GM18508 (cell line): ENCODE results near the gene RALGPS1.

Source experiments
- ATAC-seq: cut with Tn5 transposase; IDR thresholded peaks from one replicate; pipeline ENCODE4 v1.9.1; 2021; ENCODE audit warnings: moderate number of reproducible peaks; ENCODE audit not compliant: insufficient read depth, unreplicated experiment

Gene RALGPS1

DNA sequence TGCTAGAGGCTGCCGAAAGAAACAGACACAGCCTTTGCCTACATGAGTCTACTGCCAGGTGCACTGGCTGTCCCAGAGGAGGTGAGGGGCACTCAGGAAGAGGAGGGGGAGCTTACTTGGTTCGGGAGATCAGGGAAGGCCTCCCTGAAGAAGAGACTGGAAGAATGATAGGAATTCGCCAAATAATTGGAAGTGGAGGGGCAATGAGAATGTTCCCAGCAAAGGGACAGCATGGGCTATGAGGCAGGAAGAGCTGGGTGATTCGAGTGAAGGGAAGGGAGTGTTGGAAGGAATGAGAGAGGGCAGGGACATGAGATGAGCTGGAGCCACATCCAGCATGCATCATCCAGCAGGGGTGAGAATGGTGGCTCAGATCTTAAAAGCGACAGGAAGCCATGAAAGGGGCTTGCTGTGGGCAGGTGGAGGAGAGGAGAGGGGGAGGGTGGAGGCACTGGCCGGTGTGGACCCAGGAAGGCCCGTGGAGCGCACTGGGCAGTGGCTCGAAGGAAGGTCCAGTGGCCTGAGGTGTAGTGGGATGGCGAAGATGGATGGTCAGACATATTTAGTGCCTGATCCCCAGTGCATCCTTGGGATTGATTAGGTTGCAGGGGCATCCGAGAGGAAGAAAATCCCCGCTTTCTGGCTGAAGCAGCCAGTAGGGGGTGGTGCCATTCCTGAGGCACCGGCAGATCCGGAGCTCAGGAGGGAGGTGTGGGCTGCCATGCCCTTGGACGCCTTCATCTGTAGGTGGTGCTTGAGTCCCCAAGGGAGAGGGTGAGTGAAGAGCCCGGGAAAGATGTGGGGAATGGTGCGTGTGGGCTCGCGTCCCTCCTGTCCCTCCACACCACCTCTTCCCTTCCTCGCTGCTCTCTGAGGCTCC lies 296.5 kb downstream of the RALGPS1 start:
- no peak for ATAC-seq

- no peak for ATAC-seq
Measured at GRCh38 chr9:127211983-127212382, 297.4 kb downstream of the RALGPS1 start.

DNA sequence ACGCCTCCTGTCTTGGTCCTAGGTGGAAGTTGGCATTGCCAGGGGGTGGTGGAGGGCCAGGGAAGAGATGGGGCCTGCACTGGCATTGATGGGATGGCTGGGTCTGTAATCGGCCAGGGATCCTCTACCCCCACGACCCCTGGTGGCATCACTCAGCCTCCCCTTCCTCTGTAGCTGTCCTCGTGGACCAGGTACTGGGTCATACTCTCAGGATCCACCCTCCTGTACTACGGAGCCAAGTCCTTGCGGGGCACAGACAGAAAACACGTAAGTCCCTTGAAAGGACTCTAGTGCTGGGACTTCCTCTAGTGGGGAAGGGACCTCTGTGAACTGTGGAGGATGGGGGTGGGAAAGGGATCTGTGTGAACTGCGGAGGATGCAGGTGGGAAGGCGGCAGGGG lies 297.9 kb downstream of the RALGPS1 start:
- no peak for ATAC-seq

GRCh38 chr9:127213859-127214258 lies 299.3 kb downstream of the RALGPS1 start:
- ATAC-seq, result no peak

DNA sequence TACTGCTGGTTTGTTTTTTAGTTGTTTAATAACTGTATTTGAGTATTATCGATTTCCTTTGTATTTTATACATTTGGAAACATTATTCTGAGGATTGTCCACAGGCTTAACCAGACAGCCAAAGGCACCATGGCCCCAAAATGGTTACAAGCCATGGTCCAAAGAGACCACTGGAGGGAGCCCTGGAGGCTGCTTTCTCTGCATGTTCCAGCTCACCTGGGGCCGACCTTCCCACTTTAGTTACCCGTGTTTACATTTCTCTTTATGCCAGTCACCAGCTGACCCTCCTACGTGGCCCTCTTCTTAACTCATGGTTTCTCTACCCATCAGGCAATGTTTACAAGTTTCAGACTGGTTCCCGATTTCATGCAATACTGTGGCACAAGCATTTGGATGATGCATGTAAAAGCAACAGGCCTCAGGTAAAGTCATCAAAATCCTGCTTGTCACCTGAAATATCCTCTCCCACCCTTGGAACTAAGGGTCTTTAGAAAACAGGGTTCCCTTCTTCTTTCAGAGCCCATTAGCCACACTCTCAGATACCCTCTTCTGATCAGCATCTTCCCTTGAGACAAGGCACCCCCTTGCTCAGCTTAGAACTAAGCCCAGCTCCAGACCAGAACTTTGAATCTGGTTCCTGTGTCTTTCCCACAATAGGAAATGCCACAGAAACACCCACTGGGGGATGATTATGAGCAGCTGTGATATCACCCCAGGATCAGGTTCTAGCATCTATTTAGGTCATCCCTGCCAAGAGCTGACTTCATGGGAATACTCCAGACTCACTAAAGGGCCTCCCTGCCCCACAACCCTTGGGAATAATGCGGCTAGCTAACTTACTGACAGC lies 300.1 kb downstream of the RALGPS1 start:
- ATAC-seq, result no peak

DNA sequence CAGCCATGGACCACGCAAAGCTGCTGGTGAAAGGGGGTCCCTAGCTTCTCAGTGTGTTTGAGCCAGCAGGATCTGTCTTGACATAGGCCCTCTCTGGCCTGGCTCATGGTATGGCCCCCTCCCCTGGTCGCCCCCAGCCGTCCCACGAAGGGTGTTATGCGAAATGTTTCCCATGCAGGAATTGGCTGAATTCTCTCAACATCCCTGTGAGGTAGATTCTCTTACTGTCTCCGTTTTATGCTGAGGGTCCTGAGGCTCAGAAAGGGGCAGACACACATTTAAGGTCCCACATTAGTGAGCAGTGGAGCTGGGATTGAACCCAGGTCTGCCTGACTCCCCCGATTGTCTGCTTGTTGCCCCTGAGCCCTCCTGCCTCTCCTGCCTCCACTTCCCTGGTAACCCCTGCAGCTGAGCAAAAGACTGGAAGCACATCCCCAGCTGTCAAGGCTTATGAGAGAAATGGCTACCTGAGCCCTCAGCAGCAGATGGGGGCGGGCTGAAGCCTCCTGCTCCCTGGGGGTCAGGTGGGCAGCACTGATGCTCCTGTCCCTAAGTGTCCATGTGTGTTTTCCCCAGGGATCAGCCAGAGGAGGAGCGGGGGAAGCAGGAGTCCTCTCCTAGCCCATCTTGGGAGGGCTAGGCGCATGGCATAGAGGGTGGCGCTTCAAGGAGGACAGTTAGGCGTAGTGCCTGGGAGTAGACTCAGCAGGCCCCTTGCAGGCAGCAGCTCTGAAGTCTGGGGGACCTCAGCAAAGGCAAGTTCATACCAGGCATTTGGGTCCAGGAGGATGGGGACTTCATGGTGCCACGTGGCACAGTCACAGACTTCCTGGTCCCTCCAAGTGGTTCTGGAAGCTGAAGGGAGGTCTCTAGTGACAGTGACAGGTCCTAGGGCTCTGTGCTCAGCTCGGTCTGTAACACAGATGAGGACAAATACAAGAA lies 301.0 kb downstream of the RALGPS1 start:
- ATAC-seq, result no peak

DNA sequence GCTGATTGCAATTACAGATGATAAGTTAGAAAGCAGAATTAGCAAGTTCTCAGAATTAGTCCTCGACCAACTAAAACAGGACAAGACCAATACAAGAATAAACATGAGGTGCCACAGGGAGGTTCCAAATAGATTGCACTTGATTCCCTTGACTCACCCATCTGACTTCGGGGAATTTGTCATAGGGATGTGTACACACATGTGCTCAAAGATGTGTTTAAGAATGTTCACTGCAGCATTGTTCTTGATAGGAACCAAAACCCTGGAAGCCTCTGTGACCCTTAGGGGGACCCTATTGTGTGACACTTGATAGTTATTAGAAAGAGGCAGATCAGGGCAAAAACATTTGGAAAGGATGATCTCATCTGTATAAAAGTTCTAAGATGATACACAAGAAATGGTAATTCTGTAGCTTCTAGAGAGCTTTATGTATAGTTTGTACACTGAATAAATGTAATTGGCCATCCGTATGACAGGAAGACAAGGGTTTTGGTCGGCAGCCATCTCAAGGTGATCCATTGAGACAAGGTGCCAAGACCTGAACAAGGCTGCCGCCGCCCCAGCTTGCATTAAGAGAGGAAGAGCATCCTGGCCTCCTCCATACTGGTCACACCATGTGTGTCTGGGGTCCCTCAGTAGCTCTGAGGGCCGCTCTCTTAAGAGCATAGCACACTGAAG lies 301.8 kb downstream of the RALGPS1 start:
- ATAC-seq, result no peak

DNA sequence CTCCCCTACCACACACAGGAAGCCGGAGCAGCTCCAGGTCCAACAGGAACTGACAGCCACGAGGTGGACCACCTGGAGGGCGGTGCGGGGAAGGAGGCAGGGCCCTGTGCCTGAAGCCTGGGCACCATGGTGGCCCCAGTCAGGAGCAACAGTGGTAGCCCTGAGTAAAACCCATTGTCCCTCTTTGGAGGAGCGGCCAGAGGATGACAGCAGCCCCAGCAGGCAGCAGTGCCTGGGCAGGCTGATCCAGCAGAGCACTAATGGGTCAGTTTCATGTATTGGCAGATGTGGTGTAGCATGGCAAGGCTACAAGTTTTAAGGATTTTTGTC lies 302.3 kb downstream of the RALGPS1 start:
- ATAC-seq, result no peak

DNA sequence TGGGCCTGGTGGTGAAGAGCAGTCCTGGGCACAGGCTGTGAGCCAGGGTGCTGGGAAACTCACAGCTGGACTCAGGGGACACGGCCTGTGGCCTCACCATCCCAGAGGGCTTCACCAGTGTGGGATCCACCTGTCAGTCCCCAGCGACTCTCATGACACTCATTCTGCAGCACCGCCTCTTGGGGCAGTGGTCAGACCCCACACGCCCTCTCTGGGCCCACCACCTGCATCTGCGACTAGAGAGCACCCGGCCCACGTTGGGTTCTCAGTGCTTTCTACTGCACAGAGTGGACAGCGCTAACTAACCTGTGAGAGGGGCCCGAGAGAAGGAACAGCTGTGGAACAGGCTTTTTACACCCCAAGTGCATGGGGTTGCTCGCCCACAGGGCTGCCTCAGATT lies 304.2 kb downstream of the RALGPS1 start:
- ATAC-seq, result no peak

DNA sequence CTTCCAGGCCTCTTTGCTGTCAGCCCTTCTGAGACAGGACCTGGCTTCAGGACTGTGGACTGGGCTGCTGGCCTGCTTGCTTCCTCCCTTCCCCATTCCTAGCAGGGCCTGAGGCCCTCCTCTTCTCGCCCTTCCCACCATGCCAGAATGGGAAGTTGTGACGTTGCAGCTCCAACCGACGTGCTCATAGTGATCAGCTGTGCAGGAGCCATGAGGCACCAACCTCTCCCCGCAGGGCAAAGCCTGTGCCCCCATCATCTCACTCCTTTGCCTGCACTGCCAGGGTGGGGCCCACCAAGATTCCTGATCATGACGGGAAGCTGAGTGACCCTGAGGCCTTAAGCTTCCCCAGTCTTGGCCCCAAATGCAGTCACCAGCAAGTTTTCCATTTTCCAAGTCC lies 304.9 kb downstream of the RALGPS1 start:
- no peak for ATAC-seq

DNA sequence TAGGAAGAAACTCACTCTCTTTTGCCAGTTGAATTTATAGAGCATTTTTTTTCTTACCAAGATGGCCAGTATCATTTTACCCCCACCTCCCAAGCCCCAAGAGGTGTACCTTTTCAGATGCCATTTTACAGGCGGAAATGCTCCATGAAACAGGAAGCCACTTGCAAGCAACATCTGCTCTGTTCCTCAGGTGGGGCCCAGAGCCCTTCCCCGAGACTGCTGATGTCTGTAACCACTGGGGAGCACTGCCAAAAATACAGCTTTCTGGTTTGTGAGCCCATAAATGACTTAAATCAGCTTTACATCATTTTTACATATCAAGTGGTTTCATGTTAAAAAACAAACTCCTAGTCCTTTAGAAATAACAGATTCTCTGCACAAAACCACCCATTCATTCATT lies 307.1 kb downstream of the RALGPS1 start:
- ATAC-seq, result no peak

GRCh38 chr9:127222388-127223095 lies 308.0 kb downstream of the RALGPS1 start:
- ATAC-seq, result no peak

- ATAC-seq, result no peak
Measured at GRCh38 chr9:127223266-127223665, 308.7 kb downstream of the RALGPS1 start.

- no peak for ATAC-seq
Measured at GRCh38 chr9:127223810-127224177, 309.2 kb downstream of the RALGPS1 start.

DNA sequence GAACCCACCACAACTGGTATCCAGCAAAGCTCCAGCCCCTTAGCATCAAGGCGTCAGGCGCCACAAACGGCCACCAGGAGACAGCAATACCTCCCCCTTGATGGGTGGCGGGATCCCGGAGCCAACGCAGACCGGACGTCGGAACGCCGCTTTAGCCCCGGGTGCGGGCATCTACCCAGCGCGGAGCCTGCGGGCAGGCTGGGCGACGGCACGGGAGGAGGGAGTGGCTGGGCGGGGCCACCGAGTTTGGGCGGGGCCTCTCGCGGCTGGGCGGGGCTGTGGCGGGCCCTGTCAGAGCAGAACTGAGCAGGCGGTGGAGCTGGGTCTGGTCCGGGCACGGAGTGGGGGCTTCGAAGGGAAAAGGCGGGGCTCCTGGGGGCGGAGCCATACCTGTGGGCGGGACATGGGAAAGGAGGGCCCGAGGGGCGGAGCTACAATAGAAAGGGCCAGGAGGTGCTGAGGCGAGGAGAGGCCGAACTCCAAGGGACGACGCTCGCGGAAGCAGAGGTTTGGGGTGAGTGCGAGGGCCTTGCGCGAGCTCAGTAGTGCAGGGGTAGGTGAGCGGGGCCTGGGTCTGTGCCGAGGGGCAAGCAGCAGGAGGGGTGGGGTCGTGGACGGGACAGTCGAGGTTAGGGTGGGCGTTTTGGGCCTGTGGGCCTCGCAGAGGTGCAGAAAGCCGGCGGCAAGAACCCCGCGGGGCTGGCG lies 309.7 kb downstream of the RALGPS1 start:
- no peak for ATAC-seq

DNA sequence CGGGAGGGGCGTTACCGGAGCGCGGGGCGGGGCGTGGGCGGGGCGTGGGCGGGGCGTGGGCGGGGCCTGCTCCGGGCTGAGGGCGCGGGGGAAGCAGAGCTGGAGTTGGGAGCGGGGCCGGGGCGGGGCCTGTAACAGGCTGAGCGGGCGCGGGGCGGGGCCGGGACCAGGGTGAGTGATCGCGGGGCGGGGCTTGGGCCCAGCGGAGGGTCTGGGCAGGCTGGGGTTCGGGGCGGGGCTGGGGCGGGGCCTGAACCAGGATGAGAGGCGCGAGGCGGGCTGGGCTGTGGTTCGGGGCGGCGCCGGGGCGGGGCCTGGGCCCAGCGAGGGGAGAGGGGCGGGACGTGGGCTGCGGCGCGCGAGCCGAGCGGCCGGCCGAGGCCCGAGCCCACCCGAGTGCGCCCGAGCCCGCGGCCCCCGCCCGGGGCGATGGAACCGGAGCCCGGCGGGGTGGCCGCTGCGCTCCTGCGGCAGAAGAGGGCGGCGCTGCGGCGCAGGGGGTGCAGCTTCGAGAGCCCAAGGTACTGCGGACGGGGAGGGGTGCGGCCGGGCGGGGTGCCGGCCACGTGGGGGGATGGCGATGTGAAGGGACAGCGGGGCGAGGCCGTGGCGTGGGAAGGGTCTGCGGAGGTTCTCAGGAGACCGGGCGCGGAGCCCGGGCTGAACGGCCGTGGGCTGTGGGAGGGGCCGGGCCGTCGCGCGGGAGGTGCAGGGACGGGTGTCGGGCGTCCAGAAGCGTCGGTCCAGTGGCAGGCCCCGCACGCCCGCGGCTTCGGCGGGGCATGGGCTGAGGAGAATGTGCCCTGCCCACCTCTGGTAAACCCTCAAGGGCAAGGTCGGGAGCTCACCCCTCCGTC lies 310.5 kb downstream of the RALGPS1 start:
- ATAC-seq, result no peak

DNA sequence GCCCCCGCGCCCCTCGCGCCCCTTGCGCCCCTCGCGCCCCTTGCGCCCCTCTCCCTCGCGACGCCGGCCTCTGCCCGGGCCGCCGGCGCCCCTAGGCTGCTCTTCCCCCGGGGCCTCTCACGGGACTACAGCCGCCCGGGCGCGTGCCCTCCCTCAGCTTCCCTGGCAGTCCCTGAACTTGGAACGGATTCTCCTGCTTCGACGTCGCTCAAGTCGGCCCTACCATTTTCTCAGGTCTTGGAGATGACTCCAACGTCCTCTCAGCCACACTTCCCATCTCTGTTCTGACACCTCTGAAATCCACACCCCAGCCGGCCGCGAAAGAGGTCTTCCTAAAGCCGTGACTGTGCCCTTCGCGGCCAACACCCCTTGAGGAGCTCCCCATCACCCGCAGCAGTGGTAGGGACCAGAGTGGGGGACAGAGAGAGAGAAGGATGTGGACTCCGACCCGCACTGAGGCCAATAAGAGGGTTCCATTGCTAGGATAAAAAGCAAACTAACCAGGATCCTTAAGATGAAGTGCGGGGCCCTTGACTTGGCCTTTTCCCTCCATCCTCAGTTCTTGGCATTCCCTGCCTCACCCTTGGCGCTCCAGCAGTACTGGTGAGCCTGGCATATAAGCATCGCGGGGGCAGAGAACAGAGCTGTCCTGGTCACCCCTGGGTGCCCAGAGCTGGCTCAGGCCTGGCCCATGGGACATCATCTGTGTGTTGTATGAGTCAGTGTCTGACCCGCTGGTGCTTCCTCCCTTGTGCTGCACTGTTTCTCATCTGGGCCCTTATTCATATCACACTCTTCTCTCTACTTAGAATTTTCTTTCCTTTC lies 311.4 kb downstream of the RALGPS1 start:
- ATAC-seq, result no peak
